K562 (cell line): Measurements from ENCODE around the gene RPTOR. TPM values are rescaled to one million over a fixed set of nuclear protein-coding genes. Genes with fewer than 3 reads are reported as not detected.

Experiments used
- ARID1B ChIP-seq: fragments of 450-650 bp; IDR thresholded peaks from 2 replicates; pipeline ENCODE4 v1.6.1; 2016; ENCODE audit warnings: antibody characterized with exemption, mild to moderate bottlenecking, inconsistent platforms
- CHCHD3 ChIP-seq: fragments of 250-450 bp; sonication (Bioruptor Pico); IDR thresholded peaks from 2 replicates; pipeline ENCODE4 v2.1.2; 2022; ENCODE audit warnings: mild to moderate bottlenecking
- DNMT1 ChIP-seq: fragments of 450-650 bp; IDR thresholded peaks from 2 replicates; pipeline ENCODE4 v1.6.1; 2016; ENCODE audit warnings: antibody characterized with exemption, mild to moderate bottlenecking
- FOXJ3 ChIP-seq: sonication (generic); formaldehyde crosslinking; IDR thresholded peaks from 2 replicates; pipeline ENCODE4 v1.4.0; 2020; ENCODE audit warnings: mild to moderate bottlenecking, missing genetic modification reagents
- GABPB1 ChIP-seq: sonication (generic); formaldehyde crosslinking; IDR thresholded peaks from 2 replicates; pipeline ENCODE4 v1.8.0; 2022; ENCODE audit warnings: mild to moderate bottlenecking, missing genetic modification reagents
- HDAC8 ChIP-seq: fragments of 450-650 bp; IDR thresholded peaks from 2 replicates; pipeline ENCODE4 v1.6.1; 2016; ENCODE audit warnings: mild to moderate bottlenecking, missing genetic modification characterization, moderate library complexity, missing compliant biosample characterization
- IFI16 ChIP-seq: fragments of 250-450 bp; sonication (Bioruptor Pico); IDR thresholded peaks from 2 replicates; pipeline ENCODE4 v2.1.2; 2022; ENCODE audit warnings: mild to moderate bottlenecking, inconsistent platforms
- MED1 ChIP-seq: sonication (generic); formaldehyde crosslinking; IDR thresholded peaks from 2 replicates; pipeline ENCODE4 v1.8.1; 2023; ENCODE audit warnings: missing genetic modification reagents, borderline replicate concordance
- MYBL2 ChIP-seq, 2 experiments: fragments of 450-650 bp in 1 of 2; sonication (generic) in 1 of 2; formaldehyde crosslinking in 1 of 2; IDR thresholded peaks; 2 replicates each; pipeline versions ENCODE4 v1.6.1 to v1.8.1; 2017 to 2022; ENCODE audit warnings: borderline replicate concordance in 1 of 2, inconsistent platforms in 1 of 2, low read depth in 1 of 2, mild to moderate bottlenecking in 1 of 2, missing genetic modification reagents in 1 of 2, moderate library complexity in 1 of 2
- NR2C2 ChIP-seq, 2 experiments: fragments of 200-800 bp in 1 of 2; sonication (Bioruptor generic) in 1 of 2; sonication (generic) in 1 of 2; formaldehyde crosslinking in 1 of 2; IDR thresholded peaks; 2 replicates each; pipeline versions ENCODE4 v1.6.1 to v1.8.0; 2016 to 2022; ENCODE audit warnings: mild to moderate bottlenecking in 1 of 2, missing compliant biosample characterization in 1 of 2, missing genetic modification characterization in 1 of 2, missing genetic modification reagents in 1 of 2
- PHTF2 ChIP-seq: fragments of 250-450 bp; sonication (Bioruptor Pico); IDR thresholded peaks from 2 replicates; pipeline ENCODE4 v1.5.0; 2021; ENCODE audit warnings: mild to moderate bottlenecking
- RBBP5 ChIP-seq: fragments of 200-600 bp; sonication (generic); IDR thresholded peaks from 2 replicates; pipeline ENCODE4 v1.6.1; 2012; ENCODE audit warnings: borderline replicate concordance, mild to moderate bottlenecking, low read length, control low read depth, inconsistent platforms; ENCODE audit not compliant: insufficient read depth, poor library complexity, severe bottlenecking
- RBM17 ChIP-seq: fragments of 200-400 bp; formaldehyde crosslinking; IDR thresholded peaks from 2 replicates; pipeline ENCODE4 v1.6.1; 2017; ENCODE audit warnings: low read depth, mild to moderate bottlenecking, low read length, borderline replicate concordance
- RFX5 ChIP-seq: IDR thresholded peaks from 2 replicates; pipeline ENCODE4 v1.6.1; 2011; ENCODE audit warnings: low read depth, mild to moderate bottlenecking, improper control_type of control experiment, low read length
- SPI1 ChIP-seq: IDR thresholded peaks from 2 replicates; pipeline ENCODE4 v1.6.1; 2011; ENCODE audit warnings: low read depth, low read length, control low read depth, borderline replicate concordance
- TCF7 ChIP-seq: sonication (generic); IDR thresholded peaks from 2 replicates; pipeline ENCODE4 v1.6.1; 2016; ENCODE audit warnings: antibody characterized with exemption, borderline replicate concordance
- ZBED1 ChIP-seq: IDR thresholded peaks from 2 replicates; pipeline ENCODE4 v1.6.1; 2014
- ZC3H11A ChIP-seq: IDR thresholded peaks from 2 replicates; pipeline ENCODE4 v1.6.1; 2012; ENCODE audit warnings: low read depth, low read length, improper control_type of control experiment
- ZEB2 ChIP-seq: fragments of 450-650 bp; IDR thresholded peaks from 2 replicates; pipeline ENCODE4 v1.6.1; 2016
- ZNF184 ChIP-seq: sonication (generic); formaldehyde crosslinking; IDR thresholded peaks from 2 replicates; pipeline ENCODE4 v1.5.0; 2020; ENCODE audit warnings: missing genetic modification reagents
- ZNF696 ChIP-seq: fragments of 250-450 bp; sonication (Bioruptor Pico); conservative IDR thresholded peaks from 2 replicates; pipeline ENCODE4 v1.4.0; 2020; ENCODE audit warnings: mild to moderate bottlenecking, moderate library complexity
- polyA plus RNA-seq, 8 experiments: library from polyadenylated mRNA; depleted of rRNA in 4 of 8; stranded (reverse) in 5 of 8; unstranded in 3 of 8; fragments of >200 nt; fragmentation: Nextera tagmentation in 2 of 8; fragmentation: Illumina TruSeq in 1 of 8; extraction: Ambion mirVana in 2 of 8; extraction: Trizol in 1 of 8; gene quantifications; 2 replicates each; pipeline versions ENCODE4 v1.2.1 to v1.2.3, GENCODE V29; 2011 to 2014; ENCODE audit warnings: inconsistent platforms in 1 of 8, missing spikeins in 1 of 8
- total RNA-seq, 7 experiments: library from RNA; depleted of rRNA in 6 of 7; stranded (reverse); fragments of >200 nt in 6 of 7; fragmentation: Illumina TruSeq in 2 of 7; extraction: Trizol in 2 of 7; gene quantifications; 2 replicates each; pipeline versions ENCODE4 v1.2.1 to v1.2.3, GENCODE V29; 2011 to 2021; ENCODE audit warnings: low replicate concordance in 1 of 7
- TF ChIP-seq, protein P1 (sequence below): IDR thresholded peaks from 2 replicates; pipeline ENCODE4 v1.6.1; 2016; ENCODE audit warnings: missing genetic modification characterization, missing compliant biosample characterization
- TF ChIP-seq, protein P2 (sequence below): sonication (generic); formaldehyde crosslinking; IDR thresholded peaks from 2 replicates; pipeline ENCODE4 v1.5.0; 2020; ENCODE audit warnings: missing genetic modification reagents
- TF ChIP-seq, protein P3 (sequence below): sonication (generic); formaldehyde crosslinking; IDR thresholded peaks from 2 replicates; pipeline ENCODE4 v1.9.0; 2022; ENCODE audit warnings: mild to moderate bottlenecking, missing genetic modification reagents

Gene RPTOR
- total and polyA plus RNA-seq, 9 of the 15 experiments (the other 6 are each of a cell fraction or from before 2014, with no cell fraction given), result 0.24 to 54.1 (median 10.2) TPM

DNA sequence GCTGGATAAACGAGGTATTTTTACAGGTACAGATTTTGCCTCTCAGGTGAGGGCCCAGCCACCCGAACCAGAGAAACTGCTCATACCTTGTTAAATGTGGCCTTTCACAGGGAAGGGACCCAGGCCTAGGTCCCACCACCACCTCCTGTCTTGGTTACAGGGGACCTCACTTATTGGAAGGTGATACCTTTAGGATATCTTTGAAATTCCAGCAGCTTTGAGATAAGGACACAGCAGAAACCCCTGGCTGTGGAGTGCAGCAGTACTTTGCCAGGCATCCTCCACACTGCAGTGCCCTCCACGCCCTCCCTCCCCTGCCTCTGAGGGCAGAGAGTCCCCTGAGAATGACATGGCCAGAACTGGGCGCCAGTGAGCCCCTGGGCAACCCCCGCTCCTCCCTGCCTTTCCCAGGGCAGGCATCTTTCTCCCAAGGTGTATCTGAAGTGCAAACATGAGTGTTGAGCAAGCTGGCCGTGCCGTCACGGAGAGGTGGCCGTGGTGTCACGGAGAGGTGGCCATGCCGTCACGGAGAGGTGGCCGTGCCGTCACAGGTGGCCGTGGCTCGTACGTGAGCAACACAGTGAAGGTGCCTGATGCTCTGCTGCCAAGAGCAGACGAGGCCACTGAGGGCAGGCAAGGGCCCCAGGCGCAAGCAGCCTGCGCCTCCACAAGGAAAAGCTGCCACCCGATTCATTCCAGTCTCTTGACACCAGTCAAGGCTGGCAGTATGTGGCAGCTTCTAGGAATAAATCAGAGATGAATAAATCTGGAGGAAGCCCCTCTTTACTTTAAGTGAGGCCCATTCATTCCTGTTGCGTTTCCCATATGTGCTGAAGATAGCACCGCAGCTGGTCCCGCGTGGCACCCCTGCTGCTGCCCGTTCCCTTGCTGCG is 312.5 kb downstream of the RPTOR start (continued):
- no peak for TF ChIP-seq RBM17
- TF ChIP-seq MYBL2 (IDR thresholded peaks at IDR 0.05; ENCODE audit: low read depth), result no peak
- TF ChIP-seq MYBL2 (CRISPR knock-in tag; IDR thresholded peaks at IDR 0.05; ENCODE audit: borderline replicate concordance), result 0 out of 2 replicates have a peak, but pooled peaks have one; percentile 12
- no peak for TF ChIP-seq RFX5
- no peak for TF ChIP-seq ZC3H11A
- TF ChIP-seq, protein P1, sequence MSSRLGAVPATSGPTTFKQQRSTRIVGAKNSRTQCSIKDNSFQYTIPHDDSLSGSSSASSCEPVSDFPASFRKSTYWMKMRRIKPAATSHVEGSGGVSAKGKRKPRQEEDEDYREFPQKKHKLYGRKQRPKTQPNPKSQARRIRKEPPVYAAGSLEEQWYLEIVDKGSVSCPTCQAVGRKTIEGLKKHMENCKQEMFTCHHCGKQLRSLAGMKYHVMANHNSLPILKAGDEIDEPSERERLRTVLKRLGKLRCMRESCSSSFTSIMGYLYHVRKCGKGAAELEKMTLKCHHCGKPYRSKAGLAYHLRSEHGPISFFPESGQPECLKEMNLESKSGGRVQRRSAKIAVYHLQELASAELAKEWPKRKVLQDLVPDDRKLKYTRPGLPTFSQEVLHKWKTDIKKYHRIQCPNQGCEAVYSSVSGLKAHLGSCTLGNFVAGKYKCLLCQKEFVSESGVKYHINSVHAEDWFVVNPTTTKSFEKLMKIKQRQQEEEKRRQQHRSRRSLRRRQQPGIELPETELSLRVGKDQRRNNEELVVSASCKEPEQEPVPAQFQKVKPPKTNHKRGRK (tag), result no peak
- no peak for TF ChIP-seq CHCHD3 (CRISPR knock-in tag)
- TF ChIP-seq ZBED1, result no peak
- no peak for TF ChIP-seq PHTF2
- TF ChIP-seq GABPB1 (CRISPR knock-in tag), result no peak
- TF ChIP-seq ARID1B, result no peak
- TF ChIP-seq FOXJ3 (CRISPR knock-in tag), result no peak
- TF ChIP-seq SPI1, result no peak
- TF ChIP-seq, protein P2, sequence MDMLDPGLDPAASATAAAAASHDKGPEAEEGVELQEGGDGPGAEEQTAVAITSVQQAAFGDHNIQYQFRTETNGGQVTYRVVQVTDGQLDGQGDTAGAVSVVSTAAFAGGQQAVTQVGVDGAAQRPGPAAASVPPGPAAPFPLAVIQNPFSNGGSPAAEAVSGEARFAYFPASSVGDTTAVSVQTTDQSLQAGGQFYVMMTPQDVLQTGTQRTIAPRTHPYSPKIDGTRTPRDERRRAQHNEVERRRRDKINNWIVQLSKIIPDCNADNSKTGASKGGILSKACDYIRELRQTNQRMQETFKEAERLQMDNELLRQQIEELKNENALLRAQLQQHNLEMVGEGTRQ (CRISPR knock-in tag), result no peak
- TF ChIP-seq HDAC8 (tag), result no peak
- TF ChIP-seq, protein P3, sequence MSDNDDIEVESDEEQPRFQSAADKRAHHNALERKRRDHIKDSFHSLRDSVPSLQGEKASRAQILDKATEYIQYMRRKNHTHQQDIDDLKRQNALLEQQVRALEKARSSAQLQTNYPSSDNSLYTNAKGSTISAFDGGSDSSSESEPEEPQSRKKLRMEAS, result no peak; the same call in 1 of the 2 replicates
- no peak for TF ChIP-seq ZNF696 (CRISPR knock-in tag)
- no peak for TF ChIP-seq IFI16 (CRISPR knock-in tag)
- peak; percentile 26 for TF ChIP-seq RBBP5
- no peak for TF ChIP-seq TCF7
- TF ChIP-seq NR2C2 (CRISPR knock-in tag; IDR thresholded peaks at IDR 0.05), result no peak
- TF ChIP-seq NR2C2 (tag; IDR thresholded peaks at IDR 0.05), result 0 out of 2 replicates have a peak, but pooled peaks have one; percentile 4
- TF ChIP-seq DNMT1, result no peak
- no peak for TF ChIP-seq MED1 (CRISPR knock-in tag)
- no peak; the same call in 1 of the 2 replicates for TF ChIP-seq ZEB2
- no peak for TF ChIP-seq ZNF184 (CRISPR knock-in tag)
